OCI-LY3 (cell line): Measurements from ENCODE around the gene CDHR2.

Experiments used
- EZH2phosphoT487 ChIP-seq: fragments of 200-600 bp; shearing (Covaris generic); IDR thresholded peaks from 2 replicates; pipeline ENCODE4 v1.6.1; 2018; ENCODE audit warnings: antibody characterized with exemption, mixed run types, low read depth
- TF ChIP-seq, protein P1 (sequence below): fragments of 200-600, 300-600 bp; sonication (generic); IDR thresholded peaks from 2 replicates; pipeline ENCODE4 v1.5.1; 2014; ENCODE audit warnings: antibody characterized with exemption, low read length, low read depth

DNA sequence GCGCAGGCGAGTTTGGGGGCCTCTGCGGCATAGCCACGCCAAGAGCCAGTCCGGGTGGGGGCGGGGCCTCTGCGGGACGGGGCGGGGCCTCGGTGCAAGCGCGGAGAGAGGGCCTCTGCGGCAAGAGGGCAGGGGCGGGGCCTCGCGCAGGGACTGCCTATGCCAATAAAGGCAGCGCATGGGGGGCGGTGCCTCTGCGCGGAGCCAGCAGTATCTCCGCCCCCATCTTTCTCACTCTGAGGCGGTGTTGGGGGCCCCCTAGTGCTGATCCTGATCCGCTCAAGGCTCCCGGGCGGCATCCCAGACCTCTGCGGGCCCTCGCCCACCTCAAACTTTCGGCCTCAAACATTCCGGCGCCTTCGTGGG is 70.0 kb downstream of the CDHR2 start:
- TF ChIP-seq, protein P1, sequence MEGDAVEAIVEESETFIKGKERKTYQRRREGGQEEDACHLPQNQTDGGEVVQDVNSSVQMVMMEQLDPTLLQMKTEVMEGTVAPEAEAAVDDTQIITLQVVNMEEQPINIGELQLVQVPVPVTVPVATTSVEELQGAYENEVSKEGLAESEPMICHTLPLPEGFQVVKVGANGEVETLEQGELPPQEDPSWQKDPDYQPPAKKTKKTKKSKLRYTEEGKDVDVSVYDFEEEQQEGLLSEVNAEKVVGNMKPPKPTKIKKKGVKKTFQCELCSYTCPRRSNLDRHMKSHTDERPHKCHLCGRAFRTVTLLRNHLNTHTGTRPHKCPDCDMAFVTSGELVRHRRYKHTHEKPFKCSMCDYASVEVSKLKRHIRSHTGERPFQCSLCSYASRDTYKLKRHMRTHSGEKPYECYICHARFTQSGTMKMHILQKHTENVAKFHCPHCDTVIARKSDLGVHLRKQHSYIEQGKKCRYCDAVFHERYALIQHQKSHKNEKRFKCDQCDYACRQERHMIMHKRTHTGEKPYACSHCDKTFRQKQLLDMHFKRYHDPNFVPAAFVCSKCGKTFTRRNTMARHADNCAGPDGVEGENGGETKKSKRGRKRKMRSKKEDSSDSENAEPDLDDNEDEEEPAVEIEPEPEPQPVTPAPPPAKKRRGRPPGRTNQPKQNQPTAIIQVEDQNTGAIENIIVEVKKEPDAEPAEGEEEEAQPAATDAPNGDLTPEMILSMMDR, result no peak
- TF ChIP-seq EZH2phosphoT487, result no peak
